Kidney capillary endothelial cell (primary cell): ENCODE data around the gene CCDC97.
"Not testable (repeated sequence)": the region's sequence is repeated elsewhere in the genome, so short reads cannot be mapped to it uniquely, and the experiment has no call there.

Experiments used
- DNase-seq: peaks from one replicate; pipeline ENCODE4 v3.0.0-alpha.2; 2018; ENCODE audit warnings: low spot score

CCDC97 gene

GRCh38 chr19:41310033-41310831 lies at the start of gene CCDC97:
CCDC97 (plus strand) TSS chr19:41310172; CDS start chr19:41310311, 139 bp downstream.
- DNase-seq, result peak; percentile 83

DNA sequence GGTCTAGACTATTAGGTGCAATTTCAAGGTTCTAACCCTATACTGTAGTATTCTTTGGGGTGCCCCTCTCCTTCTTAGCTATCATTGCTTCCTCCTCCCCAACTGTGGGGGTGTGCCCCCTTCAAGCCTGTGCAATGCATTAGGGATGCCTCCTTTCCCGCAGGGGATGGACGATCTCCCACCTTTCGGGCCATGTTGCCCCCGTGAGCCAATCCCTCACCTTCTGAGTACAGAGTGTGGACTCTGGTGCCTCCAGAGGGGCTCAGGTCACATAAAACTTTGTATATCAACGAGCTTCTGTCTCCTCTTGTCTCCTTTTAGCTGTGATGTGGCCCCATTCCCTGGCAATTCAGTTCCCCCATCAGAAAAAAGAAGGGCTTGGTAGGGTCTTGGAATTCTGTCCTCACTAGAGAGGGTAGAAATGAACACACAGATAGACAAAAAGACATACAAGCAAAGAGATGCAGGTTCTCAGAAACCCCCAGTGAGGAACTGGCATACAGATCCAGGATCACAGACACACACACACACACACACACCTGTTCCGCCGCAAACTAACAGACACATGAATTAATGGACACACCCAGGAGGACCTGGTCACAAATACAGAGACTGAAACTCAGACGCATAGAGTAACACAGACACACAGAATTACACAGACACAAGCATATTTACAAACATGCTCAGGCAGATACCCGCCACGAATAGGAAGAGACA lies 48.3 kb upstream of the CCDC97 start:
- DNase-seq, result no peak

DNA sequence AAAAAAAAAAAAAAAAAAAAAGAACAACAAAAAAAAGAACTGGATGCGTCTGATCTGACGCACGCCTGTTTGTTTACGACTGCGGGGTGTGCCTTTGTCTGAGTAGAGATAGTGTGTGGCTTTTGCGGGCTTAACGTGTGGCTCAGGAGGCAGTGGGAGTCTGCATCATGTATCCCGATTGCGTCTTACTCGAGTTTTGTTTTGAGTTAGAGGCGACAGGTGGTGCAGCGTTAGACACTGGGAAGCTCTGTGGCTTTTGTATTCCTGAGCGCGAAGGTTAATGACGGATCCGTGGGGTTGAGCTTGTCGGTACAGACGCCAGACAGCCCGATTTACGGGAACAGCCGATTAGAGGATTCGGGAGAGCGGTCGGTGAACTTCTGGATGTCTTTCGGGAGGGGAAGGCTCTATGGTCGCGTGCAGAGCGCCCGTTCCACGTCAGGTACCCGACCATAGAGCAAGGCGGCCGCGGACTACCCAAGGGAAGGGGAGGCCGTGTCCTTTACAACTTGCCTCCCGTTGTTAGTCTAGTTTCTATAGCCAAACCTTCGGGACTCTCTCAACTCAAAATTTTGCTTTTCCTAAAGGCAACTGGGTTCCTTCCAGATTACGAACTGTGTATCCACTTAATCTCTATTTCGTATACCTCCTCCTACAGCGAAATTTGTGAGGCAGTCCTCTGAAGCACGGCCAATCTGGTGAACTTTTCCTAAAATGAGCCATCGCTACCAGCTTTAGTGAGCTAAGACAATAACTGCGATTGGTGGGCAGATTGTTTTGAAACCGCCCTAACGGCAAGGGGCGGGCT lies 46.7 kb upstream of the CCDC97 start:
- DNase-seq, result peak; percentile 38

DNA sequence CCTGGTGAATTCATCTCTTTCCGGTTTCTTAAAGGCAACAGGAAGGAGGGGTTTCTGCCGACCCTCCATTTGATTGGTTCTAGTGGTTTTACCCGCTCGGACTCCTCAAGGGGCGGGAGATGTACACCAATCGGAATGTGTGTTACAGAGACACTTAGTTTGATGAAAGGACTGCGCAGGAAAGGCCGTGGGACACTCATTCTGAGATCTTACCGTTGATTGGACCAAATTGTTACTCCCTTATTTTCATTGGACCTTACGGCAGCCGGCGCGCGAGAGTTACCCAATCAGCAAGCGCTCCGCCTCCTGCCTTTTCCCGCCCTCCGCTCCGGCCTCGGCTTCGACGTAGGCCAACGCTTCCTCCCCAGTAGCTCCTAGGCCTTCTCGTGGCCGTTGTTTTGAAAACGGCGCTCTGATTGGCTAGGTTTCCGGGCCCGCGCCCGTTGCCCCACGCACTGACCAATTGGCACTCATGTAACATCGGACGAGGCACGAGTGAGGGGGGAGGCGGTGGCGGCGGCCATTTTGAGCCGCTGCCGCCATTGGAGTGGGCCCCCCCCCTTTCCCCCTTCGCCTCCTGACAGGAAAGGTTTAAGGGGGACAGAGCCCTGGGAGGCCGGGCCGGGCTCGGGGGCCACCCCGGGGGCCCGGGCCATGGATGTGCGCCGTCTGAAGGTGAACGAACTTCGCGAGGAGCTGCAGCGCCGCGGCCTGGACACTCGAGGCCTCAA lies 46.0 kb upstream of the CCDC97 start, which contains the start of gene HNRNPUL1:
Gene HNRNPUL1 (plus strand): TSS at position 523 of the 731 bp plus-strand sequence. CDS start 132 bp downstream, at position 655.
- peak; percentile 99 for DNase-seq

- no peak for DNase-seq
Measured at GRCh38 chr19:41264581-41265394, 45.2 kb upstream of the CCDC97 start.

GRCh38 chr19:41265395-41266153 lies 44.4 kb upstream of the CCDC97 start:
- no peak for DNase-seq

DNA sequence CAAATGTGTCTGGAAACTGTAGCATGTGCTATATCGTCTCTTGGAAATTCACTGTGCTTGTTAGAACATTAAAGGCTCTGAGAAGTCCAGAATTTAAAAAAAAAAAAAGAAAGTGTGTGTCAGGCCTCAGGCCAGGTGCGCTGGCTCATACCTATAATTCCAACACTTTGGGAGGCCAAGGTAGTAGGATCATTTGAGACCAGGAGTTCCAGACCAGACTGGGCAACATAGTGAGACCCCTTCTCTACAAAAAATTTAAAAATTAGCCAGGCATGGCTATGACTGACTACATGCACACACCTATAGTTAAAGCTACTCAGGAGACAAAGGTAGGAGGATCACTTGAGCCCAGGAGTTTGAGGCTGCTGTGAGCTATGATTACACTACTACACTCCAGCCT lies 40.9 kb upstream of the CCDC97 start:
- no peak for DNase-seq

DNA sequence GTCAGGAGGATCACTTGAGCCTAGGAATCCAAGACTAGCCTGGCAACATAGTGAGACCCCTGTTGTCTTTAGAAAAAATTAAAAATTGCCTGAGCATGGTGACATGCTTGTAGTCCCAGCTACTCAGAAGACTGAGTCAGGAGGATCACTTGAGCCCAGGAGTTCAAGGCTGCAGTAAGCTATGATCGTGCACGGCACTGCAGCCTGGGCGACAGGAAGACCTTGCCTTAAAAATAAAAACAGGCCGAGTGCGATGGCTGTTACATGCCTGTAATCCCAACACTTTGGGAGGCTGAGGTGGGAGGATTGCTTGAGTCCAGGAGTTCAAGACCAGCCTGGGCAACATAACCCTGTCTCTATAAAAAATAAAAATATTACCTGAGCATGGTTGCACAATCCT lies 40.4 kb upstream of the CCDC97 start:
- DNase-seq, result no peak

GRCh38 chr19:41273076-41273475 lies 36.9 kb upstream of the CCDC97 start:
- DNase-seq, result no peak

DNA sequence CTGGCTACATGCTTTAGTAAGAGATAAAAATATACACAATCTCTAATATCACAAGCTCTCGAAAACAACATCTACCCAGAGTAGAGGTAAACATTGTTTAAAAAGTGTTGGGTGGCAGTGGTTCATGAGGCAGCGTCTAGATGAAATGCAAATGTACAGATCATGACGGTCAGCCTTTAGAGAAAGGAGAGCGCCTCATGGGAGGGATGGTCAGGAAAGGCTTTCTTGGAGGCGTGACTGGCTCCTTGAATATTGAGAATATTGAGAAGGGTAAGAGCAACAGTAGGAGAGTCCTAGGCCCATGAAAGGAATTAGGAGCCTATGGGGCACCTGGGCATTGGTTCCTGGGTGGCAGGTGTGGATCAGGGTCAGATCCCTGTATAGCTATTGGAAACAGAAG lies 35.2 kb upstream of the CCDC97 start:
- no peak for DNase-seq

GRCh38 chr19:41276231-41276630 lies 33.7 kb upstream of the CCDC97 start:
- DNase-seq, result no peak

DNA sequence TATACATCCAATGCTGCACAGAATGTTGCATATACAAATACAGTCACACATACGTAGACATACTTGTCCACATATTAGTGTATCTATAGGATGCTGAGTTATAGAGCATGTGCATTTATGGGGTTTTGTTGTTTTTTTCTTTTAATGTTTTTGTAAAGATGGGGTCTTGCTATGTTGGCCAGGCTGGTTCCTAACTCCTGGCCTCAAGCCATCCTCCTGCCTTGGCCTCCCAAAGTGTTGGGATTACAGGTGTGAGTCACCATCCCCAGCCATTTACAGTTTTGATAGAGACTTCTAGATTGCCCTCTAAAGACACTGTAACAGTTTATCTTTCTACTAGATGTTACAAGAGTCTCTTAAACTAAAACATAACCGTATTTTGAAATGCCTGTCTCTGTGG lies 31.5 kb upstream of the CCDC97 start:
- no peak for DNase-seq

- DNase-seq, result no peak
Measured at GRCh38 chr19:41288673-41289530, 21.1 kb upstream of the CCDC97 start.

DNA sequence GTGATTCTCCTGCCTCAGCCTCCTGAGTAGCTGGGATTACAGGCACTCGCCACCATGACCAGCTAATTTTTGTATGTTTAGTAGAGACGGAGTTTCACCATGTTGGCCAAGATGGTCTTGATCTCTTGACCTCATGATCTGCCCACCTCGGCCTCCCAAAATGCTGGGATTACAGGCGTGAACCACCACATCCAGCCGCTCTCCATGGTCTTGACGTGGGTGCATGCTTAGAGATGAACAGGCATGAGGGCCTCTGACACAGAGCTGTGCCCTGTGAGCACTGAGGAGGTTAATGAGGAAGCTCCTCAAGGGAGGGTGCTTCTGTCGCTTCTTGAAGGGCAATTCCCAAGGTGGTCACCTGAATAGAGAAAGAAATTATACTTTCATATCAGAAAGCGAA lies 20.2 kb upstream of the CCDC97 start:
- not testable (repeated sequence) for DNase-seq

DNA sequence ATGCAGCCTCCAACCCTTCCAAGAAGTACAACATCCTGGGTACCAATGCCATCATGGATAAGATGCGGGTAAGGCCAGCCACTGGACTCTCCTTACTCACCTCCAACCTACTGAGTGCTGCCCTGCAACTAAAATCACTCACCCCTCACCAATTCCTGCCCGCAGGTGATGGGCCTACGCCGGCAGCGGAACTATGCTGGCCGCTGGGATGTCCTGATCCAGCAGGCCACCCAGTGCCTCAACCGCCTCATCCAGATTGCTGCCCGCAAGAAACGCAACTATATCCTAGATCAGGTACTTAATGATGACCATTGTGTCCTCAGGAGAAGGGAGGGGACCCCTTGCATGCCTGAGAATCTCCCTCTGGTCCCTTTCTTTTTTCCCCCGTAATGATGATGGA lies 15.6 kb upstream of the CCDC97 start:
- no peak for DNase-seq

DNA sequence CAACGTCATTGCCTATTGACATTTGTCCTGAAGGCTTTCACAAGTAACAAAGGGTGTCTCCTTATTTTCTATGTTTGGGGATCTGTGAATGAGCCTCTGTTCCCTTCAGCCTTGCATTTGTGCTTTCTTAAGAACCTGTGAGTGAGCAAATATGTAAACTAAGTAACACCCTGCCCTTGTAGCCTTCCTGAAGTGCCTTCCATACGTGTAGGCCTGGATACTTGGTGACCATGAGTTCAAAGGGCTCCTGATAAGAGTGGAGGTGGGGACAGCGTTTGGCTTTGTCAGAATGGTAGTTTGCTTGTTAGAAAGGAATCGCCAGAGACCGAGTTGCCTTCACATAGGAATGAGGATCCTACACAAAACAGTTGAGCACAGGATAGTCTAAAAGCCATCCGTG lies 14.5 kb upstream of the CCDC97 start:
- DNase-seq, result no peak

- no peak for DNase-seq
Measured at GRCh38 chr19:41296433-41296871, 13.5 kb upstream of the CCDC97 start.

- DNase-seq, result no peak
Measured at GRCh38 chr19:41297628-41298347, 12.2 kb upstream of the CCDC97 start.
